Measurements from ENCODE around the gene FADS3.

DNA sequence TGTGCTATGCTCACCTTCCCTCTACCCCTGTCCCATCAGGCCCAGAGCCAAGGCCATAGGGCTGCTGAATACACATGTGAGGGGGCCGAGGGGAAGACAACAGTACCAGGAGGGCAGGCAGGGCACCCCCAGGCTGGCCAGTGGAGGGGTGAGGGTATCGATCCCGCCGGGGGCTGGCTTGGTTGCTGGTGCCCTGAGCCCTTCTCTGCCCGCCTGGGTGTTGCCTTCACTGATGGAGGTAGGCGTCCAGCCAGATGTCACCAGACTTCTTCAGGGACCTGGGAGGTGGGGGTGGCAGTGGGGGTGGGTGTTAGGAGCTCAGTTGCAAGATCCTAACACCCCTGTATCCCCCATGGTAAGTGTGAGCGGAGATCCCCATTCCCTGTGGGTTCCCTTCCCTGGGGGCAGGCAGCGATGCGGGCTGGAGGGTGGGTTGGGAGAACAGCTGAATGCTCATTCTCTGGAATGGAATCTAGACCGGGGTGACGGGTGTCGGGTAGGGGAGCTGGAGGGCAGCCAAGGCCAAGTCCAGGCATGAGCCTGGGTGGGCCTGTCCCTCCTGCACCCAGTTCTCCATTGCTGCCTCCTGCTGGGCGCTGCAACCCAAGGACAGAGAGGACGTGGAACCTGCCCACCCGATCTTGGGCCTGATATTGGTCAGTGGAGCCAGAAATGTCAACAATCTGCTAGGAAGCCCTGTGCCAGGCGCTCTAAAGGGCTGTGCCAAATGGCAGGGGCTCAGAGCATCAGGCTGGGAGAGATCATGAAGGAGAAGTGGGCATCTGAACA is 17.6 kb downstream of the FADS3 start:
- TF ChIP-seq, protein P1, sequence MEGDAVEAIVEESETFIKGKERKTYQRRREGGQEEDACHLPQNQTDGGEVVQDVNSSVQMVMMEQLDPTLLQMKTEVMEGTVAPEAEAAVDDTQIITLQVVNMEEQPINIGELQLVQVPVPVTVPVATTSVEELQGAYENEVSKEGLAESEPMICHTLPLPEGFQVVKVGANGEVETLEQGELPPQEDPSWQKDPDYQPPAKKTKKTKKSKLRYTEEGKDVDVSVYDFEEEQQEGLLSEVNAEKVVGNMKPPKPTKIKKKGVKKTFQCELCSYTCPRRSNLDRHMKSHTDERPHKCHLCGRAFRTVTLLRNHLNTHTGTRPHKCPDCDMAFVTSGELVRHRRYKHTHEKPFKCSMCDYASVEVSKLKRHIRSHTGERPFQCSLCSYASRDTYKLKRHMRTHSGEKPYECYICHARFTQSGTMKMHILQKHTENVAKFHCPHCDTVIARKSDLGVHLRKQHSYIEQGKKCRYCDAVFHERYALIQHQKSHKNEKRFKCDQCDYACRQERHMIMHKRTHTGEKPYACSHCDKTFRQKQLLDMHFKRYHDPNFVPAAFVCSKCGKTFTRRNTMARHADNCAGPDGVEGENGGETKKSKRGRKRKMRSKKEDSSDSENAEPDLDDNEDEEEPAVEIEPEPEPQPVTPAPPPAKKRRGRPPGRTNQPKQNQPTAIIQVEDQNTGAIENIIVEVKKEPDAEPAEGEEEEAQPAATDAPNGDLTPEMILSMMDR (IDR thresholded peaks at IDR 0.05), result no peak
- TF ChIP-seq EP300 (IDR thresholded peaks at IDR 0.05; ENCODE audit: low read depth) (no peak), POLR2AphosphoS5 (IDR thresholded peaks at IDR 0.05) (no peak), POLR2A (IDR thresholded peaks at IDR 0.05) (no peak)
